Astrocyte of the cerebellum (primary cell): ENCODE results near the gene WWC2.

Source experiments
- DNase-seq: peaks from one replicate; pipeline ENCODE4 v3.0.0-alpha.2; 2011; ENCODE audit warnings: low read depth
- H3K4me3 ChIP-seq: 2 replicates; pipeline ENCODE4 v1.5.1; 2011; ENCODE audit warnings: mild to moderate bottlenecking, low read depth, low read length, moderate library complexity
- CTCF ChIP-seq: IDR thresholded peaks from 2 replicates; pipeline ENCODE4 v1.5.1; 2012; ENCODE audit warnings: low read length, low read depth, moderate library complexity, mild to moderate bottlenecking; ENCODE audit errors: missing control alignments
- in situ Hi-C: cut with HindIII; loops from 2 replicates; pipeline ENCODE4 v1.10.0; 2017; ENCODE audit warnings: low sequenced_read_pairs

The WWC2 gene

DNA sequence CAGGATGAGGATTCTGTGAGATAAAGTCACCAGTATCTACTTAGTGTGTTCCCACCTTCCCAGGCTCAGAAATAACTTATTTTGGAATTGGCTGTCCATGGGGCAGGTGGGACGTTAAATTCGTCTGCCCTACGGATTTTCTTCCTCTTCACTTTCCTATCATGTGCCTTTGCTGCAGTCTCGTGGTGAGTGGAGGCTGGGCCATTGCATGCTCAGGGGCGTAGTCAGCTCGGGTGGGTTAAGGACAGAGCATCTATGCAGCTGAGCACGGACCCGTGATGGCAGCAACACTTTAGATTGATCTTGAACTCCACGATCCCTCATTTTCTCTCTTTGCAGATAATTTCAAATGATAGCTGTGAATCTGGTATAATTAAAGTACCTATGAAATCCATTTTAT lies 169.5 kb downstream of the WWC2 start:
- in situ Hi-C loops = no loop called here

GRCh38 chr4:183272384-183272783 lies 173.3 kb downstream of the WWC2 start:
- no peak overlapping the region for H3K4me3 ChIP-seq
- DNase-seq = no peak
- no peak for TF ChIP-seq CTCF
- in situ Hi-C loops = no loop called here

More for the DNA sequence above, 169.5 kb downstream of the WWC2 start:
- DNase-seq = no peak
- H3K4me3 ChIP-seq = no peak overlapping the region
- no peak for TF ChIP-seq CTCF

GRCh38 chr4:183276106-183276505 lies 177.0 kb downstream of the WWC2 start:
- in situ Hi-C loops = no loop called here
- TF ChIP-seq CTCF = no peak

GRCh38 chr4:183284258-183284785 lies 185.3 kb downstream of the WWC2 start:
- no peak for TF ChIP-seq CTCF
- no peak overlapping the region for H3K4me3 ChIP-seq
- no peak for DNase-seq
- in situ Hi-C loops = no loop called here

More at GRCh38 chr4:183276106-183276505, 177.0 kb downstream of the WWC2 start:
- H3K4me3 ChIP-seq = no peak overlapping the region
- no peak for DNase-seq

DNA sequence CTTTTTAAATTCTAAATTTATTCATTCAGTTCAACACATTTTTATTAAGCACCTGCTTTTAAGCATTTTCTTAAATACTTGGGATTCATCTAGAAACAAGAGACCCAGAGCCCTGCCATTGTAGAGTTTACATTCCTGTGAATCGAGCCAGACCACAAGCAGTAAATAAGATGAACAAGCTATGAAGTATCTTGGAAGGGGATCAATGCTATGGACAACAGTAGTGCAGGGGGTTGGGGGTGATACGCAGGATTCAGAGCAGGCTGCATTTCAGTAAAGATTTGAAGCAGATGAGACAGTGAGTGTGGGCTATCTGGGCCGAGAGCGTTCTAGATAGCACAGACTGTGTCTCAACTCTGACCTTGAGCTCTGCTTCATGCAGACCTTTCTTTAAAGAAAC lies 185.9 kb downstream of the WWC2 start:
- DNase-seq = peak; percentile 81
- in situ Hi-C loops = no loop called here
- H3K4me3 ChIP-seq = no peak overlapping the region
- TF ChIP-seq CTCF = no peak

GRCh38 chr4:183285886-183286285 lies 186.8 kb downstream of the WWC2 start:
- no peak overlapping the region for H3K4me3 ChIP-seq
- no peak for DNase-seq
- no peak for TF ChIP-seq CTCF
- in situ Hi-C loops = no loop called here
